Retinal pigment epithelial cell (primary cell): ENCODE measurements around the gene ARL15.

Source experiments
- DNase-seq: peaks from one replicate; pipeline ENCODE4 v3.0.0-alpha.2; 2010; ENCODE audit warnings: low read depth
- H3K4me3 ChIP-seq: 2 replicates; pipeline ENCODE4 v1.5.1; 2011; ENCODE audit warnings: mild to moderate bottlenecking, low read length, control low read depth, moderate library complexity
- CTCF ChIP-seq: conservative IDR thresholded peaks from 2 replicates; pipeline ENCODE4 v1.5.1; 2011; ENCODE audit warnings: low read depth, low read length, control low read depth, inconsistent platforms

Gene ARL15

GRCh38 chr5:53906736-53907135 is 403.6 kb downstream of the ARL15 start:
- H3K4me3 ChIP-seq, result no peak overlapping the region
- DNase-seq, result no peak
- no peak for TF ChIP-seq CTCF

- TF ChIP-seq CTCF, result no peak
- H3K4me3 ChIP-seq, result no peak overlapping the region
- DNase-seq, result no peak
These were observed 408.0 kb downstream of the ARL15 start for GRCh38 chr5:53902296-53902907.

- no peak overlapping the region for H3K4me3 ChIP-seq
- DNase-seq, result no peak
- TF ChIP-seq CTCF, result no peak
These were observed 409.7 kb downstream of the ARL15 start for GRCh38 chr5:53900677-53901076.

- no peak for TF ChIP-seq CTCF
- no peak overlapping the region for H3K4me3 ChIP-seq
- DNase-seq, result no peak
These were observed 415.2 kb downstream of the ARL15 start for GRCh38 chr5:53895091-53895683.

- TF ChIP-seq CTCF, result no peak
- H3K4me3 ChIP-seq, result no peak overlapping the region
- no peak for DNase-seq
These were observed 416.7 kb downstream of the ARL15 start for GRCh38 chr5:53893626-53894025.

- TF ChIP-seq CTCF, result no peak
- no peak overlapping the region for H3K4me3 ChIP-seq
- no peak for DNase-seq
These were observed 418.1 kb downstream of the ARL15 start for GRCh38 chr5:53892224-53892623.

GRCh38 chr5:53891159-53891558 is 419.2 kb downstream of the ARL15 start:
- no peak for DNase-seq
- H3K4me3 ChIP-seq, result no peak overlapping the region
- no peak for TF ChIP-seq CTCF
